ENCODE data around the gene LGR6.

LGR6 gene

DNA sequence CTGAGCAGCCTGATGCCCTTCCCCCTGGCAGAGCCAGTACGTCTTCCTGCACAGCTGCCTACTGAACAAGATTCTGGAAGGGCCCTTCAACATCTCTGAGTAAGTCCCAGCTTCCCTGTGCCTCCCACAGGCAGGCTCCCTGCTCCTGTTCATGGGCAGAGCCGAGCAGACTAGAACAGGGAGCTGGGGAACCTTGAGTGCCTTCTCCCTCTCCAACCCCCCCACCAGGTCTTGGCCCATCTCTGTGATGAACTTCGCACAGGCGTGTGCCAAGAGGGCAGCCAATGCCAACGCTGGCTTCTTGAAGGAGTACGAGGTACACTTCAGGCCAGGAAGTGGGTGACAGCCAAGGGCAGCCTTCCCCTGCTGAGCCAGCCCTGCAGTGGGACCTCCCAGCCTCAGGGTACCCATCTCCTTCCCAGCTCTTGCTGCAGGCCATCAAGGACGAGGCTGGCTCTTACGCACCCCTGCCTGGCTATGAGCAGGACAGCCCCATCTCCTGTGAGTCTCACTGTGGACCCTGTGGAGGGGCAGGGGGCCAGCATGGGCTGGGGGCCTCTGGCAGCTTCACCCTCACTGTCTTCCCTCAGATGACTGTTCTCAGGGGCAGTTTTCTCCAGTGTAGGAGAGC lies 6.4 kb upstream of the LGR6 start:
- peaks cover 3% of the 10 kb centered on the region; the same call in 1 of the 2 replicates for H3K4me1 ChIP-seq (ENCODE audit: low read length)
- H2AFZ ChIP-seq (ENCODE audit: low read depth, low read length) = no peak overlapping the region
- no peak overlapping the region for H3K9ac ChIP-seq (ENCODE audit: low read length)
- no peaks in the 10 kb centered on the region for H3K9me3 ChIP-seq (ENCODE audit: insufficient read depth, low read length)
- no peaks in the 10 kb centered on the region for H3K36me3 ChIP-seq (replicated peaks; ENCODE audit: low read depth, low read length)
- H3K27me3 ChIP-seq (ENCODE audit: low read depth, low read length) = peaks cover 31% of the 10 kb centered on the region
- H3K27ac ChIP-seq (ENCODE audit: low read length) = no peak overlapping the region
- no peaks in the 10 kb centered on the region for H3K79me2 ChIP-seq (ENCODE audit: low read length)
- no peak overlapping the region for H3K4me3 ChIP-seq (ENCODE audit: low read length)
- TF ChIP-seq CTCF (IDR thresholded peaks at IDR 0.05; ENCODE audit: low read depth, low read length) (no peak), EZH2phosphoT487 (IDR thresholded peaks at IDR 0.05; ENCODE audit: low read depth) (no peak)
- no peak overlapping the region for H3K4me2 ChIP-seq (ENCODE audit: low read length)
- H4K20me1 ChIP-seq (ENCODE audit: insufficient read depth, low read length) = no peaks in the 10 kb centered on the region

- no peak overlapping the region for H3K4me3 ChIP-seq (ENCODE audit: low read length)
- H3K36me3 ChIP-seq (replicated peaks; ENCODE audit: low read depth, low read length) = no peaks in the 10 kb centered on the region
- TF ChIP-seq CTCF (IDR thresholded peaks at IDR 0.05; ENCODE audit: low read depth, low read length) = no peak
- no peak for TF ChIP-seq EZH2phosphoT487 (IDR thresholded peaks at IDR 0.05; ENCODE audit: low read depth)
- no peak overlapping the region for H3K9ac ChIP-seq (ENCODE audit: low read length)
- peaks cover 3% of the 10 kb centered on the region; the same call in 1 of the 2 replicates for H3K4me1 ChIP-seq (ENCODE audit: low read length)
- no peak overlapping the region for H3K4me2 ChIP-seq (ENCODE audit: low read length)
- no peak overlapping the region for H3K27ac ChIP-seq (ENCODE audit: low read length)
- H2AFZ ChIP-seq (ENCODE audit: low read depth, low read length) = no peak overlapping the region
- no peaks in the 10 kb centered on the region for H3K9me3 ChIP-seq (ENCODE audit: insufficient read depth, low read length)
- peaks cover 31% of the 10 kb centered on the region for H3K27me3 ChIP-seq (ENCODE audit: low read depth, low read length)
- no peaks in the 10 kb centered on the region for H3K79me2 ChIP-seq (ENCODE audit: low read length)
- H4K20me1 ChIP-seq (ENCODE audit: insufficient read depth, low read length) = no peaks in the 10 kb centered on the region
These were observed 5.7 kb upstream of the LGR6 start for GRCh38 chr1:202187697-202188407.

DNA sequence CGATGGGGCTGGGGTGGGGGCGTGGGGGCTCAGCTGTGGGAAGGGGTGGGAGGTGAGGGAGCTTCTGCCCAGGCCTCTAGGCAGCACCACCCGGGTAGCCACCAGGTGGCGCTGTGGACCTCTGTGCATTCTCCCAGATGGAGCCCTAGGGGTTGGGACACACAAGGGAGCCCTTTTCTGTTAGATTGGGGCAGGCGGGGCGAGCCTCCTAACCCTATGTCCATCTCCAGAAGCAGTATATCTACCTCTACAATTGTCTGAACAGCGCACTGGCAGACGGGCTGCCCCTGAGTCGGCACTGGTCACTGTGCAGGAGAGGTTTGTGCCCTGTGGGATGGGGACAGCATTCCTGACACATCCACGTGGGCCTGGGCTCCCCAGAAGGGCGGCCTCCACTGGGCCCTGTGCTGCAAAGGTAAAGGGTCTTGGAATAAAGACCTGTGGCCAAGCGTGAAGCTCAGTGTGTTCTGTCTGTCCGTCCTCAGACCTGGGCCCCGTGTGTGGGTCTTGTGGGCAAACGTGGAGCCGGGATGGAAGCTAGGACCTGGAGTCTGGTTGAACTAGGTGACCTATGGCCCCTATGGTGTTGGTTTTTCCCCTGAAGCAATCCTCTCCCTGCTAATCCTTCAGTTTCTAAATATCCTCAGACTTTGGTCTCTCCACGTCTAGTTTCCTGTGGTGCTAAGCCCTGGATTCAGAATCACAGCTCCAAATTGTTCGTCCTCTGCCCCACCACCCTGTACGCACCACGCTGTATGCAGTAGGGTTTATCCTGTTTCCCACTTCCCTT lies 4.4 kb upstream of the LGR6 start:
- TF ChIP-seq EZH2phosphoT487 (IDR thresholded peaks at IDR 0.05; ENCODE audit: low read depth) (no peak), CTCF (IDR thresholded peaks at IDR 0.05; ENCODE audit: low read depth, low read length) (peak; percentile 67)
- Histone ChIP-seq H3K9ac (ENCODE audit: low read length) (no peak overlapping the region), H3K4me2 (ENCODE audit: low read length) (no peak overlapping the region), H3K4me3 (ENCODE audit: low read length) (no peak overlapping the region), H3K4me1 (ENCODE audit: low read length) (peaks cover 3% of the 10 kb centered on the region; the same call in 1 of the 2 replicates), H3K27me3 (ENCODE audit: low read depth, low read length) (peaks cover 36% of the 10 kb centered on the region), H2AFZ (ENCODE audit: low read depth, low read length) (no peak overlapping the region), H3K9me3 (ENCODE audit: insufficient read depth, low read length) (no peaks in the 10 kb centered on the region), H3K79me2 (ENCODE audit: low read length) (no peaks in the 10 kb centered on the region), H3K36me3 (replicated peaks; ENCODE audit: low read depth, low read length) (no peaks in the 10 kb centered on the region), H4K20me1 (ENCODE audit: insufficient read depth, low read length) (no peaks in the 10 kb centered on the region), H3K27ac (ENCODE audit: low read length) (no peak overlapping the region)
